Heart left ventricle (tissue), 16 donors: ENCODE results near the gene CENPP. TPM values are rescaled to one million over a fixed set of nuclear protein-coding genes. Genes with fewer than 3 reads are reported as not detected.
A peak's percentile ranks its signal among the peaks of the same experiment; 100 is the strongest.

ENCODE experiments used
- ATAC-seq, 4 donors: fragments of 200-7000 bp; cut with Tn5 transposase; one replicate each; pipeline ENCODE4 v1.9.1; 2020 to 2022; ENCODE audit warnings: moderate library complexity in 4 of 4, mild to moderate bottlenecking in 3 of 4, moderate number of reproducible peaks in 1 of 4
- DNase-seq, 5 donors: peaks; one replicate each; pipeline ENCODE4 v3.0.0-alpha.2; 2020
- H3K27ac ChIP-seq, 12 donors: fragments of 200-600 bp; sonication (generic) in 4 of 12; one replicate each; pipeline versions ENCODE4 v1.5.0 to v1.8.0; 2016 to 2022; ENCODE audit warnings: mild to moderate bottlenecking in 2 of 12
- H3K27me3 ChIP-seq, 9 donors: fragments of 200-600 bp; sonication (generic) in 2 of 9; one replicate each; pipeline versions ENCODE4 v1.5.1 to v1.8.0; 2016 to 2022; ENCODE audit warnings: mild to moderate bottlenecking in 3 of 9
- H3K36me3 ChIP-seq, 9 donors: fragments of 200-600 bp; sonication (generic) in 2 of 9; one replicate each; pipeline versions ENCODE4 v1.5.0 to v1.8.0; 2018 to 2022; ENCODE audit warnings: mild to moderate bottlenecking in 2 of 9
- H3K4me1 ChIP-seq, 12 donors: fragments of 200-600 bp; sonication (generic) in 4 of 12; one replicate each; pipeline versions ENCODE4 v1.5.0 to v1.8.0; 2016 to 2022; ENCODE audit warnings: mild to moderate bottlenecking in 3 of 12
- H3K4me3 ChIP-seq, 12 donors: fragments of 200-600 bp; sonication (generic) in 4 of 12; one replicate each; pipeline versions ENCODE4 v1.5.0 to v1.8.0; 2017 to 2022; ENCODE audit warnings: mild to moderate bottlenecking in 9 of 12, moderate library complexity in 4 of 12
- H3K9me3 ChIP-seq, 12 donors: fragments of 200-600 bp; sonication (generic) in 4 of 12; one replicate each; pipeline versions ENCODE4 v1.5.0 to v1.8.0; 2016 to 2022; ENCODE audit warnings: mild to moderate bottlenecking in 1 of 12
- CTCF ChIP-seq, 12 donors: fragments of 200-600 bp; sonication (generic) in 4 of 12; IDR thresholded peaks; one replicate each; pipeline versions ENCODE4 v1.5.0 to v1.8.0; 2018 to 2022; ENCODE audit warnings: antibody characterized with exemption in 12 of 12, mild to moderate bottlenecking in 5 of 12
- POLR2A ChIP-seq, 2 donors: fragments of 450-650 bp; IDR thresholded peaks; one replicate each; pipeline ENCODE4 v1.6.1; 2017; ENCODE audit warnings: antibody characterized with exemption in 2 of 2, mild to moderate bottlenecking in 2 of 2, moderate library complexity in 2 of 2
- WGBS, 4 donors: extraction: QIAGEN DNeasy Blood & Tissue Kit in 2 of 4; methylation state at CpG; one replicate each; pipeline versions ENCODE4 v1.1.5 to v1.1.7; 2013 to 2018; 5-methylcytosine and 5-hydroxymethylcytosine counted together
- intact Hi-C, 10 donors: fragments of 100-400 bp; cut with DNase I; formaldehyde crosslinking; loops; one replicate each; pipeline versions ENCODE4 v1.11.1 to v1.14.2; 2022
- polyA plus RNA-seq, 2 donors: library from polyadenylated mRNA; stranded (reverse); fragments of 200-250 nt; gene quantifications; one replicate each; pipeline ENCODE4 v1.2.3, GENCODE V29; 2013
- total RNA-seq, 9 donors: library from RNA; depleted of rRNA in 2 of 9; stranded (reverse); fragments of >200 nt in 2 of 9; fragmentation: NEBNext Ultra II Directional in 3 of 9; extraction: Animal tissue kit (Norgen Biotek cat#: 25700) in 3 of 9; gene quantifications; one replicate each; pipeline versions ENCODE4 v1.1.0 to v1.2.4, GENCODE V29; 2016 to 2023
- donor health status: ischemic (EF 13 %, LVEDD 7.1; RV severe dilation, severe dysfunction).
- donor health status: healthy with polysubstance abuse.
- donor health status: DM: no; HTN: yes; CAD: no.
- donor health status: DM: no; HTN: no; CAD: no.
- donor health status: ischemic (EF 25% LVEDD 6.9; RV normal size, moderate dysfunction).
- donor health status: ischemic (EF 25% LVEDD 5.7; RV mildly dilated, moderate dysfunction).
- donor health status: healthy.
- donor health status: DM: yes; HTN: yes; CAD: no.
- donor health status: ischemic (EF 35%, LVEDD 5.7; RV mildly dilated, moderate dysfunction).
- donor health status: nonischemic (EF 11% LVEDD 7.7; RV severe dilation, severe dysfunction).
- donor health status: DM: yes; HTN: yes; CAD: no.
- donor health status: PGD.
- donor health status: ischemic (EF 29% LVEDD 5.4; RV normal size, mild dysfunction).
- donor health status: nonischemic (EF 23%, LVEDD 6.1; RV moderate dilation, normal function).

The CENPP gene
- total and polyA plus RNA-seq, 11 donors = 1.1 to 5.8 (median 2.4) TPM

GRCh38 chr9:92664394-92665152, 338.8 kb downstream of the CENPP start:
- Histone ChIP-seq H3K4me3 (no peak overlapping the region), H3K27ac (peak overlapping the region in 2 of 12 donors; percentile 8 to 11), H3K27me3 (no peaks in the 10 kb centered on the region), H3K9me3 (no peaks in the 10 kb centered on the region), H3K36me3 (peaks cover 0 to 29% (median 6%) of the 10 kb centered on the region in 9 donors), H3K4me1 (peaks cover 0 to 59% (median 27%) of the 10 kb centered on the region in 12 donors)
- WGBS, 4 donors = 66 to 75% (median 68%) methylated on average over 11 to 13 of the region's 13 CpGs
- ATAC-seq (peak in 1 of 4 donors; percentile 15), DNase-seq (no peak)
- no peak for TF ChIP-seq CTCF (IDR thresholded peaks at IDR 0.05)
- no peak for TF ChIP-seq POLR2A (IDR thresholded peaks at IDR 0.05)
- intact Hi-C loops = loop anchor here in 2 of 10 donors (10.0 kb wide), 2 partner anchors 50 to 340 kb away; partner anchors contain the start of genes CENPP (in 1 of the 2) and NOL8 (in 1 of the 2)

- peaks cover 0 to 62% (median 28%) of the 10 kb centered on the region in 12 donors for H3K4me1 ChIP-seq
- no peak for DNase-seq
- intact Hi-C loops = loop anchor here in 2 of 10 donors (10.0 kb wide), 2 partner anchors 49 to 341 kb away; partner anchors contain the start of genes CENPP (in 1 of the 2) and NOL8 (in 1 of the 2)
- no peaks in the 10 kb centered on the region for H3K9me3 ChIP-seq
- TF ChIP-seq CTCF (IDR thresholded peaks at IDR 0.05) = no peak
- TF ChIP-seq POLR2A (IDR thresholded peaks at IDR 0.05) = no peak
- H3K27me3 ChIP-seq = no peaks in the 10 kb centered on the region
- H3K27ac ChIP-seq = peak overlapping the region in 1 of 12 donors; percentile 7
- 78 to 93% (median 81%) methylated on average over 3 of the region's 3 CpGs for whole genome bisulfite sequencing, 4 donors
- ATAC-seq = no peak
- H3K4me3 ChIP-seq = no peak overlapping the region
- H3K36me3 ChIP-seq = peaks cover 0 to 29% (median 6%) of the 10 kb centered on the region in 9 donors
Observed at GRCh38 chr9:92665836-92666235, 340.1 kb downstream of the CENPP start.

- DNase-seq (no peak), ATAC-seq (no peak)
- Histone ChIP-seq H3K4me1 (peaks cover 0 to 63% (median 32%) of the 10 kb centered on the region in 12 donors), H3K9me3 (no peaks in the 10 kb centered on the region), H3K27me3 (no peaks in the 10 kb centered on the region), H3K36me3 (peaks cover 0 to 29% (median 6%) of the 10 kb centered on the region in 9 donors), H3K27ac (peak overlapping the region in 1 of 12 donors; percentile 7), H3K4me3 (no peak overlapping the region)
- intact Hi-C loops = loop anchor here in 2 of 10 donors (10.0 kb wide), 2 partner anchors 49 to 341 kb away; partner anchors contain the start of genes CENPP (in 1 of the 2) and NOL8 (in 1 of the 2)
- 77 to 90% (median 87%) methylated on average over 6 of the region's 6 CpGs for WGBS, 4 donors
- TF ChIP-seq POLR2A (IDR thresholded peaks at IDR 0.05) (no peak), CTCF (IDR thresholded peaks at IDR 0.05) (no peak)
Observed at GRCh38 chr9:92666236-92666635, 340.5 kb downstream of the CENPP start.

GRCh38 chr9:92666912-92667532, 341.3 kb downstream of the CENPP start:
- intact Hi-C loops = loop anchor here in 2 of 10 donors (10.0 kb wide), 2 partner anchors 48 to 342 kb away; partner anchors contain the start of genes CENPP (in 1 of the 2) and NOL8 (in 1 of the 2)
- 81 to 90% (median 88%) methylated on average over 8 of the region's 8 CpGs for WGBS, 4 donors
- H3K36me3 ChIP-seq = peaks cover 0 to 29% (median 6%) of the 10 kb centered on the region in 9 donors
- no peak overlapping the region for H3K4me3 ChIP-seq
- peak overlapping the region in 1 of 12 donors; percentile 98 for H3K27ac ChIP-seq
- no peak for ATAC-seq
- H3K9me3 ChIP-seq = no peaks in the 10 kb centered on the region
- peaks cover 0 to 60% (median 36%) of the 10 kb centered on the region in 12 donors for H3K4me1 ChIP-seq
- no peaks in the 10 kb centered on the region for H3K27me3 ChIP-seq
- no peak for TF ChIP-seq POLR2A (IDR thresholded peaks at IDR 0.05)
- no peak for TF ChIP-seq CTCF (IDR thresholded peaks at IDR 0.05)
- no peak for DNase-seq
